NK-92 (cell line): ENCODE data around the gene HMHB1.

Source experiments
- DNase-seq: peaks from one replicate; lab custom pipeline; 2025; ENCODE audit not compliant: unreplicated experiment; lab: John Stamatoyannopoulos, UW

Gene HMHB1

DNA sequence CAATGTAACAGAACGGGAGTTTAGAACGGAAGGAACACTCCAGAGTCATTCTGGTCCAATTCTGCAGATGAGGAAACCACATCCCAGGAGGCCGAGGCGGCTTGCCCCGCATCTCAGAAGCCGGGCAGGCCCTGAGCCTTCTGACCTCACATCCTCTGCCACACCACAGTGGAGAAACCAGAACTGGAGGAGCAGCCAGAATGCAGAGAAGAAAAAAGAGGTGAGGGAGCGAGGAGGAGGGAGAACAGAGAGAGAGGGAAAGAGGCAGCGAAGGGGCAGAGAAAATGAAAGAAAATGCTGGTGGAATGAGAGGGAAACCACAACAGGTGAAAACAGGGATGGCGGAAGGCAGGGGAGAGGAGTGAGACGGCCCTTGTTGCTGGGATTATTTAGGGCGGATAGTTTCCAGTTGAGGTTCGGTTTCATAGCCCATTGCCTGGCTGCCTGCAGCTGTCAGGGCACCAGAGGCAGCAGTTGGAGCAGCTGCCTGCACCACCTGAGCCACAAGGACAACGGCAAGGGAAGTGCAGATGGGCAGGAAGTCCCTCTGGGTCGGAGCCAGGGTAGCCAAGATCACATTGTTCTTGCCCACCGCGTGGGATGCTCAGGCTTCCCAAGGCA is at the start of gene HMHB1:
Gene HMHB1, plus strand, starts transcription at position 77 of the 621 bp plus-strand sequence.
- no peak for DNase-seq

DNA sequence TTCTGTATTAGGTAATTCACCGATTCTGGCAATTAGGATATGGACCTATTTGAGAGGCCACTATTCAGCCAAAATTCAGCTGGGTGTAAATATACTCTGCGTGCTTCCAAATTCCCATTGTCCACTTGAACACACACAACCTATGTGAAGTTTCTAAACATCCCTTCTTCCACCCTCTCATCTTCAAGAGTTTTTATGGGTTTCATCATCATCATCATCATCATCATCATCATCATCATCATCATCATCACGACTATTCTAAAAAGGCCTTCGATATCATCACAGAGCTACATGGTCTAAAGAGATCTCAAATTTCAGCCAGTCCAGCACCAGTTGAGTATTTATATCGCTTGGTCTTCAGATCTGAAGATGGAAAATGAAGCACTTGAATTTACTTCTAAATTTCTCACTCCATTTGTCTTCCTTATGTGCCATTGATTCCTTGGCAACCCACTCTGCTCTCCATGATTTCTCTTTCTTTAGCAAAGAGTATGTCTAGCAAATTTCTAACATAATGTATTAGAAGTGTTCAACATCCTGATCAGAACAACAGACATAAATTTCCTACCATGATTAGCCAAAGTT is 49.2 kb upstream of the HMHB1 start:
- no peak for DNase-seq

DNA sequence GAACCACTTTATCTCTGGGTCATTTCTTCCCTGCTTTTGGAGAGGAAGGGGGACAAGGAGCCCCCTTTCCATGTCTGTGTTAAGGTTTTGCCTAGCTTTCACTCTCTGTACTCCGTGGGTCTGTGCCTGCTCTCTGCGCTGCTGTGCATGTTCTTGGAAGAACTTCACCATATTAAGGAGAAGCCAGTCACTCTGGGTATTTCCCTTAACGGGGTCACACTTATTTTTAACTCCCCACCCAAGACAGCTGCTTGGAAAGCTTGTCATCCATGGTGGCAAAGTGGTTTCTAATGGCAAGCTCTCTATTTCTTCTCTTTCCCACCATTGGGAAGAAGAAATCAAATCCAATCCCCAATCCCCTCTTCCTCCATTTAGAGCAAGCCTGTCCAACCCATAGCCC is 44.8 kb upstream of the HMHB1 start:
- DNase-seq = no peak

DNA sequence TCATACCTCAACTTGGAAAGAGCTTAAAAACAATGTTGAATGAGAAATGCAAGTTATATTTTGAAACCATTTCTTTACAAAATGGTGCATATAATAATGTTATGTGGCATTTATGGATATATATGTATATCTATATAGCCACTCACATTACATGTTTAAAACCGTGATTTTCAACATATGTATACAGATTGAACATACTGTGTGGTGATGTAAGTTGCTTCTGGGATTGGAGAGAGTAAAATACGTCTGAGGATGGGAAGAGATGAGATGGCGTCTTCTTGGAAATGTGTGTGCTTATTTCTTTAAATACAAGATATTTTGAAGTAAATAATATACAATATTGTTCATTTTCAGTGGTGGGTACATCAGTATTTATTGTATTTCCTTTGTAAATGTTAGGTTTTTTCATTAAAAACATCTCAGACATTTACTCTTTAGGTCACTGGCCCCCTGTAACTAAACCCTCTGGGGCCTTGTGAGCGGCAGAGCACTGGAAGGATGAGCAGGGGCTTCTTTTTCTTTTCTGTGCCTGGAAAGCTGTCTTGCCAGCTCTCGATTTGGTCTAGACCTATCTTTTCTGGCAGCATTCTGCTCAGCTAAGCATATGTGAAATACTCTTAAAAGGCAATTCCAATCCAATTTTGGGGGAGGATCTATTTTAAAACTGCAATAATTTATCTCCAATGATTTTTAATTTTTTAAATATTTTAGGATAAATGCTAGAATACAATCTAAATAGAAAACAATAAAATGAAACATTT is 42.8 kb upstream of the HMHB1 start:
- no peak for DNase-seq

DNA sequence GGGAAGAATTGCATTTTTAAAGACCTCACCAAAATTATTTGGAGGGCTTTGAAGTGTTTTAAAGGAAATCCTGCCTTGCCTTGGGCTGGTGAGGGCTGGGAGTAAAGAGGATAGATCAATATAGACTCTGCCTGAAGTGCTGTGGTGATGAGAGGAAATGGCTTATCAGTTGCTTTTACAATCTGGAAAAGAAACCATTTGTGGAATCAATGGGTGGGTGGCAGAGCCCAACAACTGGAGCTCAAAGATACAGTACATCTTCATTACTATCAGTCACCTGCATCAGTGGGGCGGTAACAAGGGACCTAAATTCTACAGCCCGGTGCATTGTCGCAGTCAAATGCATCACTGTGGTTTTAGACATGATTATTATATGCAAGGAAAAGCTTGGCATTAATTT is 41.5 kb upstream of the HMHB1 start:
- no peak for DNase-seq

DNA sequence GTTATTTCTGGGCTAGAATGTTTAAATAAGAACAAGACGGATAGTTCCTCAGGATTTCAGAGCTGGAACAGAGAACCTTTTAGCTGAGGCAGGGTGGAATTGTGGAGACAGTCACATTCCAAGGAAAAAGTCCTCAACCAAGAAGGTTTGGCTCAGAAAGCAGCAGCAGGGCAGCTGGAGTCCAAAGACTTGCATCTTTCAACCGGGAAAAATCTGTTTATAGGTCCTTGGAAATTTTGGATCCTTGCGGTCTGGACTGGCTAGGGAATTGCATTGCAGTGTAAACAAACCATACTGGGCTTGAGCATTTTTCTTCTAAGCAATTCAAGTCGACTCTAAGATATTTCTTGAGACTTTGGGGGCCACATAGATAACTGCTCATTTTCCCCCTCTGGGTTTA is 40.8 kb upstream of the HMHB1 start:
- no peak for DNase-seq

DNA sequence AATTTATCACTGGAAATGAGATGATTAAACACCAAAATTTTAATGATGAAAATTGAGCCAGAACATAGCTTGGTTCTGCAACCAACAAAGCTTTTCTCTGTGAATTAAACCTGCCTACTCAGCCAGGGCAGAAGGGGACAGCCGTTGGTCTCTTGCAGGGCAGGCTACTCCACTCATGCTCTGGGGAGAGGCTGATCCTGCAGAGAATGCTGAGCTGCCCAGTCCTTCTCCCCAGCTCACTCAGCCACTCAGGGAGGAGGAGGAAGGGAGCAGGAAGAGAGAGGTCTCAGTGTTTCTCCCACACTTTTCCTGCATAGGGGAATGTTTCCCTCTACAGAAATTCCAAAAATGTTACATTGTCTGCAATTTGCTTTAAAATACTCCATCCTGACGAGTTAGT is 40.4 kb upstream of the HMHB1 start:
- DNase-seq = no peak

DNA sequence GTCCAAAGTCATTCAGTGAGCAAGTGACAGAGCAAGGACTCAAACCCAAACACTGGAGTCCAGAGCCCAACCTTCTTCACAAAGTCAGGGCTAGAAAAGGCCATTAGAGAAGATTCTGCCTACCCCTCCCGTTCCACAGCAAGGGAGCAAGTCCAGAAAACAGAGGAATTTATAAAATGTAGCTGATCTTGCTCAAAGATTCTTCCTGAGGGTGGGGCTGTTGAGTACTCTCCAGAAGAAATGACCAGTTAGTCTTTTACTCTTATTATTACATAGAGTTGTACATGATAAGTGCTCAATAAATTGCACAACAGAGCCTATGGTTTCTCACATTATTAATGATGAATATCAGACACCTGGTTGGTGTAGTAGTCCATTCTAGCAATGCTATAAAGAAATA is 39.3 kb upstream of the HMHB1 start:
- DNase-seq = no peak

DNA sequence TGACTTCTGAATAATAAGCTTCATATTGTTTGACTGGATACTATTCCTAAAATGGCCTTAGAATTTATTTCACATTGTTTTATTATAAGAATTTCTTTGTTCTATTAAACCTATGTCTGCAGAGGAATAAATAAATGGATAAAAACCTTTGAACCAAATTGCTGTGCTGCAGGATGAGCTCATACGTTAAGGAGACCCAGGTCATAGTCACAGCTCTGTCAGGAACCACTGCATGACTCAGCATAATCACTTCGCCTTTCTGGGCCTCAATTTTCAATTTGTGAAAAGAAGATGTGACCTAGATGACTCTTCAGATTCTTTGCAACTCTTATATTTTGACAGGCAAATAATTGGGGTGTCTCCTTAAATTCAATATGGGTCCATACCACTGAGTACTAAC is 36.7 kb upstream of the HMHB1 start:
- DNase-seq = no peak

DNA sequence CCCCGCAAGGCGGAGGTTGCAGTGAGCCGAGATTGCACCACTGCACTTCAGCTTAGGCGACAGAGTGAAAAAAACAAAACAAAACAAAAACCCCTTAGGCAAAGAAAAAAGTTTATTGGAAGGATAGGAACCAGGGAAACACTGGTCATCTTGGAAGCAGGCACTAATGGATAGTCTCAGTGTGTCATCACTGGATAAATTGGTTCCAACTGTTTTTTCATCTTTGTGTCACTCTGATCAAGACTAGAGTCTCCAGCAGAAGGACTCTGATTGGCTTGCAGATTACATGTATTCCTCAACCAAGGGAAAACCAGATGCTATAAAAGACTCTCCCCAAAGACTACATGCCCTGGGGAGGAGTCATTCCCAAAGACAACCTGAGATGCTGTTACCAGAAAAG is 35.0 kb upstream of the HMHB1 start:
- no peak for DNase-seq

DNA sequence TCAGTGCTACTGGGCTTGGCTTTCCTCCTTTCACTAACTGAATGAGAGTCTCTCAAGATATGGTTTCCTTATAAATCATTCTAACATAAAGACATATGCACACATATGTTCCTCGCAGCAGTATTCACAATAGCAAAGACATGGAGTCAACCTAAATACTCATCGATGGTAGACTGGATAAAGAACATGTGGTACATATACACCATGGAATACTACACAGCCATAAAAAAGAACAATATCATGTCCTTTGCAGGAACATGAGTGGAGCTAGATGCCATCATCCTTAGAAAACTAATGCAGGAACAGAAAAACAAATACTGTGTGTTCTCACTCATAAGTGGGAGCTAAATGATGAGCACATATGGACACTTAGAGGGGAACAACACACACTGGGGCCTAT is 32.5 kb upstream of the HMHB1 start:
- DNase-seq = no peak

DNA sequence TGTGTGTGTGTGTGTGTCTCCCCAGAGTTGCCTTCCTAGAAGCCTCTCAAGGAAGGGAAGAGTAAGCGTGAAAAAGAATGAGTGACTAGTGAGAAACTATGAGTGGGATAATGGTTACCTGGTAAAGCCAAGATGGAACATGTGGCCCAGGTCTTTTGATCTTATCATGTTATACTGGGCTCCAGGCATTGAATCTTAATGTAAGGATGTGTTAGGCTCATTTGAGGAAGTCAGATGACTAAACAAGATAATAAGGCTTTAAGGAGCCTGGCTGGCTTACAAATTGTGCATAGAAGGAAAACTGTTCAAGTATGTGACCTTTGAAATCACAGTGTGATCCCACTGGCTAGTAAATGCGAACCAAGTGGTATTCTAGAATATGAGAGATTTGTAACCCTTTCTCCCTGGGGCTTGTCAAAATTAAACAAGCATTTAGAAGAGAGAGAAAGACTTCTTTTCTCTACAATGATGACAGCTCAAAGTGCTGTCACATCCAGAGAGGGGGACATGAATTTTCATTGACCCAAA is 29.9 kb upstream of the HMHB1 start:
- DNase-seq = no peak

DNA sequence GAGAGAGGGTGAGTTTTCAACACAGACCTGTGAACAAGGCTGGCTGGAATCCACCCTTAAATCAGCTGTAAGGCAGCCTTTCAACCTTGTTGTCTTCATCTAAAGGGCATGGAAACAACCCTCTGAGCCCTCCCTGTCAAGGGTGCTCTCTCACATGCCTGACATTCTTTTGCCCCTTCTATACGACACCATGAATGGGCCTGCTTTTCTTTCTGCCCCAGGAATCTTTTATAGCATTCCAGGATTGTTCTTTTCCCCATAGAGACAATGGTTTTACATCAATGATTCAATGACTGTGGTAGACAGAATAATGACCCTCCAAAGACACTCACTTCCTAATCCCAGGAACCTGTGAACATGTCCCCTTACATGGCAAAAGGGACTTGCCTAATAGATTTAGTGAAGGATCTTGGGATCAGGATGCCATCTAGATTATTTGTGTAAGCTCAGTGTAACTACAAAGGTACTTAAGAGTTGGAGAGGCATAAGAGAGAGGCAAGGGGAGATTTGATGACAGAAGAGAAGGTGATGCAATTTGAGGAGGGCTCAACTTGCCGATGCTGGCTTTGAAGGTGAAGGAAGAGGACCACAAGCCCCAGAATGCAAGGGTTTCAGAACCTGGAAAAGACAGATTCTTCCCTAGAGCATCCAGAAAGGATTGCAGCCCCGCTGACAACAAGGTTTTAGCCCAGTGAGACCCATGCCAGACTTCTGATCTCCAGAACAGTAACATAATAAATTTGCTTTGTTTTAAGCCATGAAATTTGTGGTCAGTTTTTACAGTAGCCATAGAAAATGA is 29.2 kb upstream of the HMHB1 start:
- no peak for DNase-seq

DNA sequence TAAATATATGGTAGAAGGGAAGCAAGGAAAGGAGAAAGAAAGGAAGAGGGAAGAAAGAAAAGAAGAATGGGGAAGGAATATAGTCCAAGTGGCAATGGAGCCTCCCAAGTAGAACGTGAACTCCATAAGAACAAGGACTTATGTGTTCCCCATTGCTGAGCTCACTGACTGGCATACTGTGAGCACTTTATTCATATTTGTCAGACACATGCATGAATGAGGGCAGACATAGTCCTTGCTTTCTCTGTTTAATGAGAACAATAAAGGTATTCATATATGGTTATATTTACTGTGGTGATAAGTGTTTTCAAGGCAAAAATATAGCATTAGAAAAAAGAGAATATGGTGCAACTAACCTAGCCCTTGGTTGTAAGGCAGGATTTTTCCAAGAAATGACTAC is 23.6 kb upstream of the HMHB1 start:
- DNase-seq = no peak

DNA sequence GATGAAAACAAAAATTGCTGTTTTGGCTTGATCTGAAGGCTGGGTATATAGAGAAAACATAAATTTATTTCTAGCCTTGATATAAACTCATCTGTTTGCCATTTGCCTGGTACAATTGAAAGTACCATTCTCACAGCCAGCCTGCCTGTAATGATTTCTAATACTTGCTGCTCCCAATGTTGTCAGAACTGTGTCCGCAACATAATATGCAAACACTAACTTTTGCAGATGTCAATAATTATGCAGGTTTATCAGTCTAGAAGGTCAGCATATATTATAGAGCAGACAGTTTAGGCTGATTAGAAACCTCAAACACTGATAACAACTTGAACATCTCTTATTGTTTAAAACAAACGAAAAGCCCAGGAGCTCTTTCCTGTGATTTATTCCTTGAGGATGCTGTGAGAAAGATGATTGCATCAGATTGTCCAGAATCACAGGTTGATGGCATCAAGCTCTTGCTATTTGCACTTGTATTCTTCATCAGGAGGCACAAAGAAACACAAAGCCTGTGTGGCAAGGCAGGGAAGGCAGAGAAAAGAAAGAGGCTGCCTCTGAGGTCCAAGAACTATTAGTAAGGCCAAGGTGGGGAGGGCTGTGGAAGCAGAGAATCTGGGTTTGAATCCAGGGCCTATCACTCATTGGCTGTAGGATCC is 21.4 kb upstream of the HMHB1 start:
- DNase-seq = no peak

DNA sequence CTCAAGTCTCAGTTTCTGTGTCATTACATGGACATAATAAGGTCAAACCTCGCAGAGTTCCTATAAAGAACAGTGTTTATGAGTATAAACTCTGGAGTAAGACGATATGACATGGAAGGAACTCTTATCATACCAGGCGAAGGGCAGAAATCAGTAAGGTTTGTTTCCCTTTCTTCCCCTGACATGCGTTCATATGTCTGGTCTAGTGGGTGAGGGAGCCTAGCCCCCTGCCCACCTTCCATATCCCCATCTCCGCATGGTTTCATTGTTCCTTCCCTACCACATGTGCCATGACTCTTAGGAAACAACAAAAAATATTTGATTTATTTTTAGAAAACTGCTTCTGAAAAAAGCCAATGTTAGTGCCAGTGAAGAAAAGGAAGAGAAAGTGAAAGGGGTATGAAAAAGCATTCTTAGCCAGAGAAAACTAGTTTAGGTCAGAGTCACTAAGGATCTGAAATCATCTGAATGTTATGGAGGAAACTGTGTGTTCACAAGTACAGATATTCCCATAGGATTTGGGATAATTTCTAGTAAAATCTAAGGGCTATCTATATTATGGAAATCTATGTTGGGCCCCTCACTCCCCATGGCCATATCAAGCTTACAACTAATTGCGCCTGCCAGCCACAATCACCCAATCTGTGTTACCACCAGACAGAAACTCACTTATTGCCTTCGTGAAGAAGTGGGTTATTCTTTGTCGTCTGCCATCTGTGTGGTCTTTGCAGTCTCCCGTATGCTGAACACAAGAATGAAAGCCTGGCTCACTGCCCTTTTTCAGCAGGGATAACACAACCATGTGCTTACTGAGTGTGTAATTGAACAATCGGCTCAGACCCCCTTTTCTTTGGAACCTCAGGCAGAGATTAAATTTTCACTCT is 19.9 kb upstream of the HMHB1 start:
- DNase-seq = no peak

DNA sequence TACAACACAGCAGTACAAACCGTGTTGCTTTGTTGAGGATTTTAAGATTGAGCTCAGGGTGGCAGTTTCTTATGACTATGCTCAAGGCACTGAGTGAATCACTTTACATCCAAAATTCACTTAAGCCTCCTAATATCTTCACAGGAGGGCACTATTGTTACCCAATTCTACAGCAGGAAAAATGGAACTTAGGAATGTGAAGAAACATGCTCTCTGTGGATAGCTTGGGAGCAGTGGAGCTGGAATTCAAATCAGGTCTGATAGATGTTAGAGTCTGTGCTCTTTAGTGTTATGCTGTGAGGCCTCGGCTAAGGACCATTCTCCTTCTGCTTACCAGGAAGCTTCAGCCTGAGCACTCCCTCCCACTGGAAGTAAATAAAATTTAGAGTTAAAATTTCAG is 18.7 kb upstream of the HMHB1 start:
- no peak for DNase-seq

DNA sequence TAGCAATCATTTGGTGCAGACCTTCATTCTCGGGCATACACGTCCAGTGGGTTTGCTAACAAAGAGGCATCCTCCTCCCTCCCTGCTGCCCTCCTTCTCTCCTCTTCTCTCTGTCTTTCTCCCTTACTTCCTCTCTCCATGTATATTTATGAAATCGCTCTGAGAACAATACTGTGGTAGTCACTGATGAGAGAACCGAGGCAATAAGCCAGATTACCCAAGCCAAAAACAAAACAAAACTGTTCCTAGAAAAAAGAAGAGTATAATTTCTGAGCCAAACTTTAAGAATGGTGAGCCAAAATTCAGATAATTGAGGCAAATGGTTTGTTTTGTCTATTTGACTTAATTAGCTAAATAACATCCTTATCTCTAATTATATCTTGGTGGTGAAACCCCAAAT is 15.8 kb upstream of the HMHB1 start:
- DNase-seq = no peak

DNA sequence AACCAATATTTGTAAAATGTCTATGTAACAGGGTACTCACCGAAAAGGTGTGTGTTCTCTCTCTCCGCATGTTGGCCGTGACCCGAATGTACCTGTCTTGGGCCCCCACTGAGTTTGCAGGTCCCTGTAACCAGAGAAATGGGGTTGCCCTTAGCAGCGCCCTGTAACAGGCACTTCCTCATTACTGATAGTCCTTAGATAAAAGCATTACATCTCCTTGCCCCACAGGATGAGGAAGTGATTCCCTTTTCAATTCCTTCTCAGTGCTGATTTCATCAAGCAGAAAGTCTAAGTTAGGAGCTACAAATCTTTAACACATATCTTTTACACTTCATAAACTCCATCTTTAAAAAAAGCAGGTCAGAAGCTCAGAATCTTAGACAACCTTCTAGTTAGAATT is 15.2 kb upstream of the HMHB1 start:
- DNase-seq = no peak

DNA sequence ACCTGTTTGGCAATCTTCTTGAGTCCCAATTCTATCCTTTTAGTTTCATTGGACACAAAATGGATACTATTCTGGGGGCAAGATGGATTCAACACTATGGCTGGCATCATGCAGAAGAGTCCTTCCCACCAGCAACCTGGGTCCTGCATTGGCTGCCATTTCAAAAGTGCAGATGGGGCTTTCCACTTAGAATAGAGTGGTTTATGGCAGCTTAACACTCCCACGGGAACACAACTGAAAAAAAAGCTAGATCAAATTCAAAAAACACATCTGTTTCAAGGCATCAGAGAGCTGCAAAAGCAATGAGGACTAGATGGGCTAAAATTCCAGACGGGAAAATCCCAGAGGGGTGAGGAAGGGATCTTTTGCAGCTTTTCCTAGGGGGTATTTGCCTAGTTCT is 11.2 kb upstream of the HMHB1 start:
- DNase-seq = no peak
